Measurements from ENCODE around the gene LRRC49. TPM values are rescaled to one million over a fixed set of nuclear protein-coding genes. Genes with fewer than 3 reads are reported as not detected.

Gene LRRC49
- total and polyA plus RNA-seq, 2 experiments from 2014 or later, result 8.5 to 14.6 TPM

DNA sequence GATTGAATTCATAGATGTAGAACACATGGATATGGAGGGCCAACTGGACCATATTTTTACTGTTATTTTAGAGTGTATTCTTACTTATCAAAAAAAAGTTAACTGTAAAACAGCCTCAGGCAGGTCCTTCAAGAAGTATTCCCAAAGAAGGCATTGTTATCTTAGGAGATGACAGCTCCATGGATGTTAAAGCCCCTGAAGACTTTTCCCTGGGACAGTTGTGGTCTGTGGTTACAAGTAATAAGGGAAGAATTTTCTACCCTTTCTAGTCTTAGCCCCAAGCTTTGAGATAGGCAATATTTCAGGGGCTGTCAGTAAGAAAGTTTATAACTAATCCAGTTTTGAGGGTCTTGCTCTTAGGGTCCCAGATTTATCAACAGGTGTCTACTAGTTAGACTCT is 62.5 kb downstream of the LRRC49 start:
- no peaks in the 10 kb centered on the region for H3K27me3 ChIP-seq (ENCODE audit: insufficient read depth)
- no peak for ATAC-seq
- H3K4me2 ChIP-seq, result no peak overlapping the region
- Mint-ChIP-seq H3K4me1 (no peaks in the 10 kb centered on the region), H3K9me3 (peaks cover 7% of the 10 kb centered on the region; the same call in 1 of the 3 replicates), H3K4me3 (no peak overlapping the region), H3K27me3 (ENCODE audit: insufficient read depth, low read depth, poor library complexity) (no peaks in the 10 kb centered on the region), H3K27ac (no peak overlapping the region; the same call in 1 of the 2 replicates), H3K36me3 (ENCODE audit: low read depth) (no peaks in the 10 kb centered on the region)
- no peaks in the 10 kb centered on the region for H4K20me1 ChIP-seq (replicated peaks; ENCODE audit: insufficient read depth)
- H3K36me3 ChIP-seq (ENCODE audit: insufficient read depth), result no peaks in the 10 kb centered on the region
- DNase-seq (ENCODE audit: low spot score), result no peak
- no peak overlapping the region for H3K4me3 ChIP-seq
- no peak overlapping the region for H3K27ac ChIP-seq (ENCODE audit: low read depth)
- H2AFZ ChIP-seq, result no peak overlapping the region
- H3K9me2 ChIP-seq (ENCODE audit: insufficient read depth), result no peaks in the 10 kb centered on the region
- no peaks in the 10 kb centered on the region for H3K79me2 ChIP-seq (replicated peaks; ENCODE audit: insufficient read depth)
- TF ChIP-seq EZH2phosphoT487 (IDR thresholded peaks at IDR 0.05; ENCODE audit: unreplicated experiment) (no peak), CREB1 (CRISPR knock-in tag; IDR thresholded peaks at IDR 0.05; ENCODE audit: low read depth) (no peak), STAT1 (IDR thresholded peaks at IDR 0.05; ENCODE audit: unreplicated experiment) (no peak), EZH2 (IDR thresholded peaks at IDR 0.05; ENCODE audit: low read depth, unreplicated experiment) (no peak), POLR2AphosphoS5 (IDR thresholded peaks at IDR 0.05; ENCODE audit: low read depth) (no peak), ZNF331 (CRISPR knock-in tag; IDR thresholded peaks at IDR 0.05; ENCODE audit: low read depth) (no peak), JUNB (IDR thresholded peaks at IDR 0.05; ENCODE audit: unreplicated experiment) (no peak), ZNF114 (CRISPR knock-in tag; IDR thresholded peaks at IDR 0.05) (no peak), NANOG (IDR thresholded peaks at IDR 0.05; ENCODE audit: borderline replicate concordance) (no peak)
- TF ChIP-seq, protein P1, sequence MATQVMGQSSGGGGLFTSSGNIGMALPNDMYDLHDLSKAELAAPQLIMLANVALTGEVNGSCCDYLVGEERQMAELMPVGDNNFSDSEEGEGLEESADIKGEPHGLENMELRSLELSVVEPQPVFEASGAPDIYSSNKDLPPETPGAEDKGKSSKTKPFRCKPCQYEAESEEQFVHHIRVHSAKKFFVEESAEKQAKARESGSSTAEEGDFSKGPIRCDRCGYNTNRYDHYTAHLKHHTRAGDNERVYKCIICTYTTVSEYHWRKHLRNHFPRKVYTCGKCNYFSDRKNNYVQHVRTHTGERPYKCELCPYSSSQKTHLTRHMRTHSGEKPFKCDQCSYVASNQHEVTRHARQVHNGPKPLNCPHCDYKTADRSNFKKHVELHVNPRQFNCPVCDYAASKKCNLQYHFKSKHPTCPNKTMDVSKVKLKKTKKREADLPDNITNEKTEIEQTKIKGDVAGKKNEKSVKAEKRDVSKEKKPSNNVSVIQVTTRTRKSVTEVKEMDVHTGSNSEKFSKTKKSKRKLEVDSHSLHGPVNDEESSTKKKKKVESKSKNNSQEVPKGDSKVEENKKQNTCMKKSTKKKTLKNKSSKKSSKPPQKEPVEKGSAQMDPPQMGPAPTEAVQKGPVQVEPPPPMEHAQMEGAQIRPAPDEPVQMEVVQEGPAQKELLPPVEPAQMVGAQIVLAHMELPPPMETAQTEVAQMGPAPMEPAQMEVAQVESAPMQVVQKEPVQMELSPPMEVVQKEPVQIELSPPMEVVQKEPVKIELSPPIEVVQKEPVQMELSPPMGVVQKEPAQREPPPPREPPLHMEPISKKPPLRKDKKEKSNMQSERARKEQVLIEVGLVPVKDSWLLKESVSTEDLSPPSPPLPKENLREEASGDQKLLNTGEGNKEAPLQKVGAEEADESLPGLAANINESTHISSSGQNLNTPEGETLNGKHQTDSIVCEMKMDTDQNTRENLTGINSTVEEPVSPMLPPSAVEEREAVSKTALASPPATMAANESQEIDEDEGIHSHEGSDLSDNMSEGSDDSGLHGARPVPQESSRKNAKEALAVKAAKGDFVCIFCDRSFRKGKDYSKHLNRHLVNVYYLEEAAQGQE (IDR thresholded peaks at IDR 0.05; ENCODE audit: unreplicated experiment), result no peak
- TF ChIP-seq, protein P2, sequence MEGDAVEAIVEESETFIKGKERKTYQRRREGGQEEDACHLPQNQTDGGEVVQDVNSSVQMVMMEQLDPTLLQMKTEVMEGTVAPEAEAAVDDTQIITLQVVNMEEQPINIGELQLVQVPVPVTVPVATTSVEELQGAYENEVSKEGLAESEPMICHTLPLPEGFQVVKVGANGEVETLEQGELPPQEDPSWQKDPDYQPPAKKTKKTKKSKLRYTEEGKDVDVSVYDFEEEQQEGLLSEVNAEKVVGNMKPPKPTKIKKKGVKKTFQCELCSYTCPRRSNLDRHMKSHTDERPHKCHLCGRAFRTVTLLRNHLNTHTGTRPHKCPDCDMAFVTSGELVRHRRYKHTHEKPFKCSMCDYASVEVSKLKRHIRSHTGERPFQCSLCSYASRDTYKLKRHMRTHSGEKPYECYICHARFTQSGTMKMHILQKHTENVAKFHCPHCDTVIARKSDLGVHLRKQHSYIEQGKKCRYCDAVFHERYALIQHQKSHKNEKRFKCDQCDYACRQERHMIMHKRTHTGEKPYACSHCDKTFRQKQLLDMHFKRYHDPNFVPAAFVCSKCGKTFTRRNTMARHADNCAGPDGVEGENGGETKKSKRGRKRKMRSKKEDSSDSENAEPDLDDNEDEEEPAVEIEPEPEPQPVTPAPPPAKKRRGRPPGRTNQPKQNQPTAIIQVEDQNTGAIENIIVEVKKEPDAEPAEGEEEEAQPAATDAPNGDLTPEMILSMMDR (conservative IDR thresholded peaks at IDR 0.05; ENCODE audit: low read depth in 2 of 2), result no peak
- TF ChIP-seq, protein P3, sequence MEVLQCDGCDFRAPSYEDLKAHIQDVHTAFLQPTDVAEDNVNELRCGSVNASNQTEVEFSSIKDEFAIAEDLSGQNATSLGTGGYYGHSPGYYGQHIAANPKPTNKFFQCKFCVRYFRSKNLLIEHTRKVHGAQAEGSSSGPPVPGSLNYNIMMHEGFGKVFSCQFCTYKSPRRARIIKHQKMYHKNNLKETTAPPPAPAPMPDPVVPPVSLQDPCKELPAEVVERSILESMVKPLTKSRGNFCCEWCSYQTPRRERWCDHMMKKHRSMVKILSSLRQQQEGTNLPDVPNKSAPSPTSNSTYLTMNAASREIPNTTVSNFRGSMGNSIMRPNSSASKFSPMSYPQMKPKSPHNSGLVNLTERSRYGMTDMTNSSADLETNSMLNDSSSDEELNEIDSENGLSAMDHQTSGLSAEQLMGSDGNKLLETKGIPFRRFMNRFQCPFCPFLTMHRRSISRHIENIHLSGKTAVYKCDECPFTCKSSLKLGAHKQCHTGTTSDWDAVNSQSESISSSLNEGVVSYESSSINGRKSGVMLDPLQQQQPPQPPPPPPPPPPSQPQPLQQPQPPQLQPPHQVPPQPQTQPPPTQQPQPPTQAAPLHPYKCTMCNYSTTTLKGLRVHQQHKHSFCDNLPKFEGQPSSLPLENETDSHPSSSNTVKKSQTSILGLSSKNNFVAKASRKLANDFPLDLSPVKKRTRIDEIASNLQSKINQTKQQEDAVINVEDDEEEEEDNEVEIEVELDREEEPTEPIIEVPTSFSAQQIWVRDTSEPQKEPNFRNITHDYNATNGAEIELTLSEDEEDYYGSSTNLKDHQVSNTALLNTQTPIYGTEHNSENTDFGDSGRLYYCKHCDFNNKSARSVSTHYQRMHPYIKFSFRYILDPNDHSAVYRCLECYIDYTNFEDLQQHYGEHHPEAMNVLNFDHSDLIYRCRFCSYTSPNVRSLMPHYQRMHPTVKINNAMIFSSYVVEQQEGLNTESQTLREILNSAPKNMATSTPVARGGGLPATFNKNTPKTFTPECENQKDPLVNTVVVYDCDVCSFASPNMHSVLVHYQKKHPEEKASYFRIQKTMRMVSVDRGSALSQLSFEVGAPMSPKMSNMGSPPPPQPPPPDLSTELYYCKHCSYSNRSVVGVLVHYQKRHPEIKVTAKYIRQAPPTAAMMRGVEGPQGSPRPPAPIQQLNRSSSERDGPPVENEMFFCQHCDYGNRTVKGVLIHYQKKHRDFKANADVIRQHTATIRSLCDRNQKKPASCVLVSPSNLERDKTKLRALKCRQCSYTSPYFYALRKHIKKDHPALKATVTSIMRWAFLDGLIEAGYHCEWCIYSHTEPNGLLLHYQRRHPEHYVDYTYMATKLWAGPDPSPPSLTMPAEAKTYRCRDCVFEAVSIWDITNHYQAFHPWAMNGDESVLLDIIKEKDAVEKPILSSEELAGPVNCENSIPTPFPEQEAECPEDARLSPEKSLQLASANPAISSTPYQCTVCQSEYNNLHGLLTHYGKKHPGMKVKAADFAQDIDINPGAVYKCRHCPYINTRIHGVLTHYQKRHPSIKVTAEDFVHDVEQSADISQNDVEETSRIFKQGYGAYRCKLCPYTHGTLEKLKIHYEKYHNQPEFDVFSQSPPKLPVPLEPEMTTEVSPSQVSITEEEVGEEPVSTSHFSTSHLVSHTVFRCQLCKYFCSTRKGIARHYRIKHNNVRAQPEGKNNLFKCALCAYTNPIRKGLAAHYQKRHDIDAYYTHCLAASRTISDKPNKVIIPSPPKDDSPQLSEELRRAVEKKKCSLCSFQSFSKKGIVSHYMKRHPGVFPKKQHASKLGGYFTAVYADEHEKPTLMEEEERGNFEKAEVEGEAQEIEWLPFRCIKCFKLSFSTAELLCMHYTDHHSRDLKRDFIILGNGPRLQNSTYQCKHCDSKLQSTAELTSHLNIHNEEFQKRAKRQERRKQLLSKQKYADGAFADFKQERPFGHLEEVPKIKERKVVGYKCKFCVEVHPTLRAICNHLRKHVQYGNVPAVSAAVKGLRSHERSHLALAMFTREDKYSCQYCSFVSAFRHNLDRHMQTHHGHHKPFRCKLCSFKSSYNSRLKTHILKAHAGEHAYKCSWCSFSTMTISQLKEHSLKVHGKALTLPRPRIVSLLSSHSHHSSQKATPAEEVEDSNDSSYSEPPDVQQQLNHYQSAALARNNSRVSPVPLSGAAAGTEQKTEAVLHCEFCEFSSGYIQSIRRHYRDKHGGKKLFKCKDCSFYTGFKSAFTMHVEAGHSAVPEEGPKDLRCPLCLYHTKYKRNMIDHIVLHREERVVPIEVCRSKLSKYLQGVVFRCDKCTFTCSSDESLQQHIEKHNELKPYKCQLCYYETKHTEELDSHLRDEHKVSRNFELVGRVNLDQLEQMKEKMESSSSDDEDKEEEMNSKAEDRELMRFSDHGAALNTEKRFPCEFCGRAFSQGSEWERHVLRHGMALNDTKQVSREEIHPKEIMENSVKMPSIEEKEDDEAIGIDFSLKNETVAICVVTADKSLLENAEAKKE (CRISPR knock-in tag; IDR thresholded peaks at IDR 0.05), result no peak
- TF ChIP-seq, protein P4, sequence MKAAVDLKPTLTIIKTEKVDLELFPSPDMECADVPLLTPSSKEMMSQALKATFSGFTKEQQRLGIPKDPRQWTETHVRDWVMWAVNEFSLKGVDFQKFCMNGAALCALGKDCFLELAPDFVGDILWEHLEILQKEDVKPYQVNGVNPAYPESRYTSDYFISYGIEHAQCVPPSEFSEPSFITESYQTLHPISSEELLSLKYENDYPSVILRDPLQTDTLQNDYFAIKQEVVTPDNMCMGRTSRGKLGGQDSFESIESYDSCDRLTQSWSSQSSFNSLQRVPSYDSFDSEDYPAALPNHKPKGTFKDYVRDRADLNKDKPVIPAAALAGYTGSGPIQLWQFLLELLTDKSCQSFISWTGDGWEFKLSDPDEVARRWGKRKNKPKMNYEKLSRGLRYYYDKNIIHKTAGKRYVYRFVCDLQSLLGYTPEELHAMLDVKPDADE (IDR thresholded peaks at IDR 0.05), result no peak
- H3F3A ChIP-seq (replicated peaks; ENCODE audit: low read depth), result no peaks in the 10 kb centered on the region
- H3K4me1 ChIP-seq (ENCODE audit: insufficient read depth), result no peaks in the 10 kb centered on the region

All from GM23338 (cell line).